ENCODE measurements around the gene CSKMT.
"Not testable (repeated sequence)": the region's sequence is repeated elsewhere in the genome, so short reads cannot be mapped to it uniquely, and the experiment has no call there.

The CSKMT gene

DNA sequence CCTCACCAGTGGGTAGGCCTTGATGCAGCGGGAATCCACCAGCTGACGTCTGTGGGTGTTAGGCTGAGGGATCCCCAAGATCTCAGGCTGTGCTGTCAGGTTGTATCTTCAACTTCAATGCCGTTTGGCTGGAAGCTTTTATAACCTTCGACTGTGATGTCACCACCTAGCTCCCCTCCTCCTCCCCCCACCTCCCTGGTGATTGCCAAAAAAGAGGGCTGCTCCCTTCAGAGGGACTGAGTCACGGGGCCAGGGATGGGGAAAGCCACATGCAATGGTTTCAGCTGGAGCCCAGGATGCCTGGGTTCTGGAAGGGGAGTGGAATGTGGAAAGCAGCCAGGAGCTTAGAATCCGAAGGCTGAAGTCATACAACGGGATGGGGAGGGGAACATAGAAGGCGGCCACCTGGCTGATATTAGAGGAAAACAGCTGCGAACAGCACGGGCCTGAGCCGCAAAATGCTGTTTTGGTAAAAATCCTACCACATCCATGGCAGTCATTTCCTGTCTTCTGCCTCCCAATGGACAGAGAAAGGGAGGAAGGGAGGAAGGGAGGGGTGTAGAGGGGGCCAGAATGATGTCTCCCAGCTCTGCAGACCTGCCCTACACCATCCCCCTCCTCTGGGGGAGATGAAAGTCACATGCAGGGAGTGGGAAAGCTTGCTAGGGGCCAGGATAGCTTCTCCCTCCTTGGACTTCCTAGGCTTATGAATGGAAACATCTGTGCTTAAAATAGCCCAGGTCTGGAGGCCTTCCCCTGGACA is 24.5 kb downstream of the CSKMT start, which contains the start of gene LRRN4CL:
Gene LRRN4CL (minus strand): TSS at position 110 of the 763 bp plus-strand sequence. CDS start 1,022 bp downstream, outside the sequence.
- no peak for DNase-seq (ENCODE audit: low spot score)

DNA sequence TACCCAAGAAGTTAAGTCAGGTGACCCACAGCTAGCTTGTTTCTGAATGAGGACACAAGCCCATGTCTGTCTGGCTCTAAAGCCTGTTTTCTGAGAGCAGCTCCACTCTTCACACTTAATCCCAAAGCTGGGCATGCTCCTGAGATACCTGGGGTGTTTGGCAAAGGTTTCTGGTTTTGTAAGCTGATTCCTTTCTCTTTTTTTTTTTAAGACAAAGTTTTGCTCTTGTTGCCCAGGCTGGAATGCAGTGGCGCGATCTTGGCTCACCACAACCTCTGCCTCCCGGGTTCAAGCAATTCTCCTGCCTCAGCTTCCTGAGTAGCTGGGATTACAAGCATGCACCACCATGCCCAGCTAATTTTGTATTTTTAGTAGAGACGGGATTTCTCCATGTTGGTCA is 28.5 kb downstream of the CSKMT start:
- not testable (repeated sequence) for DNase-seq (ENCODE audit: low spot score)

DNA sequence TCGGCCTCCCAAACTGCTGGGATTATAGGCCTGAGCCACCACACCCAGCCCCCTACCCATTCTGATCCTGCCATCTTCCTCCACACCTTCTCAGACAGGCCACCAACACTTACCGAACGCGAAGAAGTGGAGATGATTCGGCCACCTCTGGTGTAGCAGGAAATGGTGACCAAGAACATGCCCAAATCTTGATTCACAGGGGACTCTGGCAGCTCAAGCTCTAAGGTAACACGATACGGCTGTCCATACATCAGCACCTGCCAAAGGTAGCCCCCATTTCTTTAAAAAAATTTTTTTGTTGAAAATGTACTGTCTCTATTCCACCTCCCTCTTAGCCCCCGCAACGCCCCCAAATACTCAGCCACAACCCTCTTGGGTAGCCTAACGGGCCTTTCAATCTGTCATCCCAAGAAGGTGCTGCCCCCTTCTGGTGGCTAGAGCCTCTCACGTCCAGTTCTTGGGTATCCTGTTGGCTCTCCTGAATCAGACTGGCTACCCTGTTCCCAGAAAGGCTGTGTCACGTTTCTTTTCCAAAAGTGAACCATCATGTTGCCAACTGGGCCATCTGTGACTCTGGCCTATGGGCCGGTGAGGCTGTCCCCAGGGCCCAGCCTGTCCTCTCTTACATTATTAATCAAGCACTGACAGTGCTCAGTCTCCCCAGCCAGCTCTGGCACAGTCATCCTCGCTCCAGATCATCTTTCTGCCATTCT is 29.5 kb downstream of the CSKMT start:
- peak; percentile 83 for DNase-seq (ENCODE audit: low spot score)

DNA sequence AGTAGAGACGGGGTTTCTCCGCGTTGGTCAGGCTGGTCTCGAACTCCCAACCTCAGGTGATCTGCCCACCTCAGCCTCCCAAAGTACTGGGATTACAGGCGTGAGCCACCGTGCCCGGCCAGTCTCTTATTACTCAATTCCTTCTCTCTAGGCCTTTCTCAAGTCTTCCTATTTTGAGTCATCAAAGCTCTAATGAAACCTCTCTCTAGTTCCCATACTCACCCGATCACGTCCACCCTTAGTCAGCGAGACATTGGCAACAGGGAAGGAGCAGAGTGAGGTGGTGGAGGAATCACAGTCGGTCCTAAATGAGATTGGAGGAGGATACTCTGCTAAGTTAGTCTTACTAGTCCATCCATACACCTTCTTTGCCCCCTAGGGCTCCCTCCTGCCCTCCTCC is 37.1 kb downstream of the CSKMT start:
- no peak for DNase-seq (ENCODE audit: low spot score)

DNA sequence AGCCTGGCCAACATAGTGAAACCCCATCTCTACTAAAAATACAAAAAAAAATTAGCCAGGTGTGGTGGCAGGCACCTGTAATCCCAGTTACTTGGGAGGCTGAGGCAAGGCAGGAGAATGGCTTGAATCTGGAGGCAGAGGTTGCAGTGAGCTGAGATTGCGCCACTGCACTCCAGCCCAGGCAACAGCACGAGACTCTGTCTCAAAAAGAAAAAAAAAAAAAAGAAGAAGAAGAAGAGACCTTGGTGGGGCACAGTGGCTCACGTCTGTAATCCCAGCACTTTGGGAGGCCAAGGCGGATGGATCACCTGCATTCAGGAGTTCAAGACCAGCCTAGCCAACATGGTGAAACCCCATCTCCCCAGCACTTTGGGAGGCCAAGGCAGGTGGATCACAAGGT is 38.8 kb downstream of the CSKMT start:
- DNase-seq (ENCODE audit: low spot score): not testable (repeated sequence)

DNA sequence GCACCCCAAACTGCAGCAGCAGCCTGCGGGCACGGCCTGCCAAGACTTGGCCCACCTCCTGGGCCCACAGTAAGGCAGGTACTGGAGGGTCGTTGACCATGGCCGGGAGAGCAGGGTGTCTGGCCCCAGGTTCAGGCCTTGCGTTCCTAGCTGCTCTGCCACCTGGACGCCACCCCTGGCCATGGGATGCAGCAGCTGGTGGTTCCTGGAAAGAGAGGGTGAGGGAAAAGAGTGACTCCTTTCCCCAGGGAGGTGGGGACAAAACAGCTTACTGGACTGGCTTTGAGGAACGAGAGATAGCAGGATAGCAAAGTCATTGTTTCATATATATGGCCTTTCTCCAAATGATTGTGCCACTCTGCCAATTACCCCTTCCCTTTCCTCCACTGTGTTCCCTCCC is 40.3 kb downstream of the CSKMT start:
- DNase-seq (ENCODE audit: low spot score): no peak

DNA sequence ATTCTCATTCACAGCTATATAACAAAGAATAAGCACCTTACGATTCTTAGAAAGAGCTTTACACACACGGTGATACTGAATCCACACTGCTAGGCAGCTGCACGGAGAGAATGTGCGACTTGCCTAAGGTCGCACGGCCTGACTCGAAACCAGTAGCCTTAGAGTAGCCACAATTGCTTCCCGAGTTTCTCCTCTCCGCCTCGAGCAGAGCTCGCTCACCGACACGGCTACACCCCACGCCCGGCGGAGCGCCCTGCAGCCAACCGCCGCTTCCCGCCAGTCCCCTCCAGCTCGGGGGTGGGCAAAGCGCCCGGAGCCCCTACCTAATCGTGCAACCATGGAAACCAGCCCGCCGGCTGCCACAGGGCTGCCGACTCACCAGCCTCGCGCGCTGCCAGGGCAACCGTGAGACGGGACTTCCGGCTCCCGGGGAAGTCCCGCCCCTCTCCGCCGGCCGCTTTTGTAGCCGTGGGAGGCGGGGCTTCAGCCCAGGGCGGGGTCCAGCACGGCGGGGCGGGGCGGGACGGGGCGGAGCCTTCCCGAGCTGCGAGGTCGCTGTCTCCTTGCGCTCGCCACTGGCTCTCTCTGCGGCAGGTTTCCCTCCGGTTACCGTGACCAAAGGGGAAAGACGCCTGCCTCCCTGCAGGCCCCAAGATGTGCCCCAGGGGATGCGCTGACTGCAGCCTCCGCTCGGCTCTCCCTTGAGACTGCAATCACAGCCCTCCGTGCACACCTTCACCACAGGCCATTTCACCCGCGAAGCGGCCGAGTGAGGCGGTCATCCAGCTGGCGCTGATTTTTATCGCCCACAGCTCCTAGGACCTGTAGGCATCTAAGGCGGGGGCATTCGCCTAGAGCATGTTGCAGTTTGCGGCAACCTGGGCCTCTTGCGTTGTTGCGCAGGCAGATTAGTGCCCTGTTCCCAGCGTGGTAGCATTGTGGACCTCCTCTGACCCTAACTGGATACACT is 41.1 kb downstream of the CSKMT start:
- peak; percentile 94 for DNase-seq (ENCODE audit: low spot score)

DNA sequence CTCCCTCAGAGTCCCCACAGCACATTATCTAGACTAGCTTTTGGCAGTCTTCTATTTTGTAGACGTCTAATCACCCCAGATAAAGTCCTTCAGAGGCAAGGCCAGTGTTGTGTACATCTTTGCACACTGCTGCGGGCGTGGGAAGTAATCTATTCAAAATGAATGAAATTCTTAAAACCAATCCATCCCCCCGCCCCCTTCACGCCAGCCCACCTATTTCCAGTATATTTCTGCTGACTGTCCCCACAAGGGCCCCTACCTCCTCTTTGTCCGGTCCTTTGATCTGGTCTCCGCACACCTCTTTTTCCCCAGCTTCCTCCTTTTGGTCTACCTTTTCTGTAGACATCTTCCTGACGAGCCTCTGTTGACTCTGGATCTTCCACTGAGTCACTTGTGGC is 41.7 kb downstream of the CSKMT start:
- DNase-seq (ENCODE audit: low spot score): no peak

DNA sequence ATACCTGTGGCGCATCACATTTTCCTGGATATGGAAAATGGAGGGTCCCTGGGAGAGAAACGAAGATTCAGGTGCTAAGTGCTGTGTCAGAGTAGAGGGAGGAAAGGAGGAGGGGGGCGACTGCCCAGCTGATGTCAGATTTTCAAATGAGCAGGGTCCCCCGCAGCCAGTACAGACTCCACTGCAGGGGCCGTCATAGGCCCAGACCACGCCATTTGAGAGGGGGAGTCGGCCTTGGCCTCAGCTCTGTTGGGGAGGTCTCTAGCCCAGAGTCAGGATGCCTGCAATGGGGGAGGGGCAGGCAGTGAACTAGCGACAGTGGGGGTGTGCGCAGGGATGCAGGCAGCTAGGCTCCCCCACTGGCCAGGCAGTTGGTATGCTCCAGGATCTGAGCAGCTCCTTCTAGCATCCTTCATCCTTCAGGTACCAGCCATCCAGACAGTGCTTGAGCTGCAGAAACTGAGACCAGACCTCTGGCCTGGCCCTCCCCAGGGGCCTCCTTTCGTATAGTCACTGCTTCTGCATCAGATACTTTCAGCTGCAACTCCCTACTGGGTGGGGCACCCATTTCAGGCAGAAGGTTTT is 42.3 kb downstream of the CSKMT start, which contains the start of the genes BSCL2 and GNG3:
Gene BSCL2 (minus strand): TSS at position 148 of the 585 bp plus-strand sequence. CDS start 229 bp downstream, outside the sequence.
Gene GNG3 (plus strand): TSS at position 400 of the 585 bp plus-strand sequence. CDS start 620 bp downstream, outside the sequence.
- no peak for DNase-seq (ENCODE audit: low spot score)

DNA sequence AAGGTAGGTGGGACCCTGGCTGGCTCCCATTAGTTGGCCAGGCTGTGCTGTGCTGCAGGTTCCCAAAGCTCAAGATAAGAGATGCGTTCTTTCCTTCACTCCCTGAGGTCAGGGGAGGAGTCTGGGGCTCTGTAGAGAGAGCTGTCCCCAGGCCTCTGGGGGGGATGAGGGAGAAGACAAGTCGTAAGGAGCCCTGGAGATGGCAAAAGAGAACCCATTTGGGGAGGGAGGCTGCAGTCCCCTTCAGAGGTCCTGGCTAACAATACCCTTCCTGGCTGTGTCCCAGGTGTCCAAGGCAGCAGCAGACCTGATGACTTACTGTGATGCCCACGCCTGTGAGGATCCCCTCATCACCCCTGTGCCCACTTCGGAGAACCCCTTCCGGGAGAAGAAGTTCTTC is 43.3 kb downstream of the CSKMT start:
- no peak for DNase-seq (ENCODE audit: low spot score)

DNA sequence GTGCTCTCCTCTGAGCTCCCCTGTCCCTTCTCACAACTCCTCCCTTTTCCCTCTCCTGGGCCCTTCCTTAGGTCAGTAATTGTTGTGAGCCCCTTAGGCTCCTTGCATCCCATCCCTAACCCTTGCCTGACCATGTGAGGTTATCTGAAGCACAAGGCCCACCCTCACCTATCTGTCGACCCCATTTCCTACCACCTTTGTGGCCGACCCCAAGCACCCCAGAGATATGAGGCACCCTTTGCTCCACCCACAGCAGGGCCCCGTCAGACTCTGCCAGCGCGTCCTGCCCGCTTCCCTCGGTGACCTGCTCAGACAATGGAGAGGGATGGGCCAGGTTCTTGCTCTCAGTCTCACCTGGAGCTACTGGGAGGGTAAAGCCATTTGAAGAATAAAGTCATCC is 43.7 kb downstream of the CSKMT start:
- DNase-seq (ENCODE audit: low spot score): peak; percentile 54

DNA sequence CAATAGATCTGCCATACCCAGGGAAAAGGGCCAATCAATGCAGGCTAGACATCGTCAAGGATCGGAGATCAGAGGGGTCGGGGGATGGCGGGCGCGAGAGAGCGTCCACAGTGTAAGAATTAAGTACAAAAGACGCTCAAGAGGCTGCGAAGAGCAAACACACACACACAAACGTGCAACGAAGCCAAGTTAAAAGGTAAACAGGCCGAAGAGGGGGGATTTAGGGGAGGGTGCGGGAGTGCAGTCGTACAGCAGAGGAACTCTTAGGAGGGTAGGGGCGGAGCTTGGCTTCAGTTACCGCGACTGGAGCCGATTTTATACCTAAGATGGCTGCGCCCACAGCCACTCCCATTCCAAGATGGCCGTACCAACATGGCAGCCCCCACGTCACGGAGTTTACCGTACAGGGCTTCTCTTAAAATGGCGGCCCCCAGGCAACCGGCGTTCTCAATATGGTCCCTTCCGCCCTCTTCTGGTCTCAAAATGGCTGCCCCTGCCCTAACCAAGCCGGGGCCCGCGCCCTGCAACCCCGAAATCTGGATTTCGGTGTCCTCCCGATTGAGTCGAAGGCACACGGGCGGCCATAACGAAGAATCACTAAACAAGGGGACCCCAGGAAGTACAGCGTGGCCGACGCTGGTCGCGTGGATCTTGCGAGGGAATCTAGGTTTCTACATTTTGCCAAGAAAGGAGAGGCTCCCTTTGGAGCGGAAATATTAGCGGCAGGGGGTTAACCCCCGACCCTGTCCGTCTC is 44.3 kb downstream of the CSKMT start:
- peak; percentile 98 for DNase-seq (ENCODE audit: low spot score)

DNA sequence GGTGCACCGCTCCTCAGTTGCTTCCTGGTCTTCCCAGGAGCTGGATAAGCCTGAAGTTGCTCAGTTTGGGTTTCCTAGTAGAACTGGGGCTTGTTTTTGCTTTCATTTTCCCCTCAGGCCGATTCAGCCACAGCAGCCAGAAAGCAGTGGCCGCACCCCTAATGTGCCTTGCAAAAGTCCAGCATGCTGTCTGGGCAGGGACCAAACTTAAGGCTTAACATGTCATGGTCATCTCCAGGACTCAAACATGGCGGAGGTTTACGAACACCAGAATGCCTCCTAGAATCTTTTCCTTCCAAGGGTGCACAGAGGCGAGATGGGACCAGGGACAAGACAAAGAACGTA is 44.9 kb downstream of the CSKMT start:
- DNase-seq (ENCODE audit: low spot score): no peak

DNA sequence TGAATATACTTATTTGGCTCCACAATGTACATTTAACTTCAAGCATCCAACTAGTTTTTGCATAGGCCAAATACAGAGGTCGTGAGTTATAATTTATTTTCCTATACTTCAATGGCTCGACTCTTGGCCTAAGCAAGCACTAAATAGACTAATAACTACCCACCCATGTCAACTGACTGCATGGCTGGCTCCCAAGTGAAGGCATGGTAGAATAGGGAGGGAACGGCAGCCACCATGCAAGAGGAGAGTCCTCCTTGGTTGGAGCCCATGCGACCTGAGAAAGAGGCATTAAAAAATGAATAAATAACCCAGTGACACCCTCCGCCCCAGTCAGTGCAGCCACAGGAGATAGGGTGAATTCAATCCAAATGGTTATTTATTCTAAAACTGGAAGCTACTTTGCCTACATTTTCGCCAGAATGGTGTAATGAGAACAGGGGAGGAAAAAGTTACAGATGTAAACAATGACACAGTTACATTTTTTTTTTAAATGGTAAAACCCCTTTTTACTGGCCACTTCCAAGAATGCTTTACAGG is 47.2 kb downstream of the CSKMT start:
- no peak for DNase-seq (ENCODE audit: low spot score)

DNA sequence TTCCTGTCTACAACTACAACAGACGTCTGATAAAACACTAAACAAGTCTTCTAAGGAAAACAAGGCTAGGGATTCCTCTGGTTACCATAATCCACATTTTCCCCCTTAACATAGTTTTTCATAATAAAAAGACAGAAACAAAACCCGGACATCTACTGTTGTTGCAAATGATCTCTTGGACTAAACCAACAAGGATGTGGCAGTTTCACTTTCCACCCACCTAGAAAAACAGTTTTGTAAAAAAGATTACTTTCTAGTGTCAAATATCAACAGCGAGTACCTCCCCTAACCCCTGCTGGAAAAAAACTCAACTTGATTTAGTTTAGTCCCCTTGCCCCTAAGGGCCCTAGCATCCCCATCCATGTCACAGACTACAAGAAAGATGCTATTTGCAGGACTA is 47.7 kb downstream of the CSKMT start:
- DNase-seq (ENCODE audit: low spot score): peak; percentile 21

DNA sequence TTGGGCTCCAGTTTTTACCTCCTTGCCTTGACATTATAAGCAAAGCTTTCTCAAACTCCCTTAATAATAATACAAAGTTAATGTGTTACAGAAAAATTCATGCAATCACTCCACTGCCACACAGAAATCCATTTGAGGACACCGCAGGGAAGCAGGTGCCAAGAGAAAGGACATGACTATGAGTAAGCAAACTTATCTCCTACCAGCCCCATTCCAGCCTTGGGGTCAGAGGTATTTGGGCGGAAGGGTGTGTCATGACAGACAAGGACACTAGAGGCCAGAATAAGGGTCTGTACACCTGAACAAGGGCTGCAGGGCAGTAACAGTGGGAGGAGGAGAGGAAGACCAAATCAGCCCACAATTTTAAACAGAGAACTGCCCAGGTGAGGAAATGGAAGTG is 48.2 kb downstream of the CSKMT start:
- no peak for DNase-seq (ENCODE audit: low spot score)

DNA sequence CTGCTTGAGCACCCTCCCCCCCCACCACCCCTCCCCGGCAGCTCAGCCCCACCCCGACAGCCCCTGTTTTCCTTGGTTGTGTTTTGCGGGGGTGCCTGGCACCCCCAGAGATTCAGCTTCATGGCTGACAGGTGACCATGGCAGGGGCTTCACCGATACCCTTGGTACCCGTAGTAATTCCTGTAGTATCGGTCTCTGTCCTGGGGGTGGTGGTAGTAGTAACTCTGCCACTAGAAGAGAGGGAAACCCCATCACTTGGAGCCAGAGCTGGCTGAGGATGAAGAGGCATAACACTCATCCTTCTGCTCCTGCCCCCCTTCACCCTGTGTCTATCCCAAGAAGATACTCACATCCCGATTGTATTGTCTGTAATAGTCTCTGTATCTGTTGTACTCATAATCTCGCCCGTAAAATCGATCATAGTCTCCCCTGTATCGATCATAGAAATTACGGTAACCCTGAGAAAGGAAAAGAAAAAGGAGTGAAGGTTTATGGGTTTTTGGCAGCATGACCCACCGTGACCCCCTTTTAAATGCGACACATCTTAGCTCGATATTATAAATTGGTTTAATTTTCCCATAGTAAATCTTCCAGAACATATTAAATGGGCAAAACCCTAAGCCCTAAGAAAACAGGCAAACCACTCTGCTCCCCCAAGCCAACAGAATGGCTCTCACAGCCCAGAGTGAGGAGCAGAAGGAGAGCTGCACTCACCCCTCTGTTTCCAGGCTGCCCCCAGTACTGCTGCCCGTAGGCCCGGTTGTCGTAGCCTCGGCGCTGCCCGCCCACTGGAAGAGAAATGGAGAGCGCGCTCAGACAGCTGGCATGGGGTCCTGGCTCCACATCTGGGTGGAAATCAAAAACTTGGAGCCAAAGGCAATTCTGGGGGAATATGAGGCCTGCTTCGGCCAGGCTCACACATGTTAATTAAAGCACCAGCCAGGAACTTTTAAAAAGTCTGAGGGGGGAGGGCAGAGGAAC is 50.3 kb downstream of the CSKMT start:
- no peak for DNase-seq (ENCODE audit: low spot score)

DNA sequence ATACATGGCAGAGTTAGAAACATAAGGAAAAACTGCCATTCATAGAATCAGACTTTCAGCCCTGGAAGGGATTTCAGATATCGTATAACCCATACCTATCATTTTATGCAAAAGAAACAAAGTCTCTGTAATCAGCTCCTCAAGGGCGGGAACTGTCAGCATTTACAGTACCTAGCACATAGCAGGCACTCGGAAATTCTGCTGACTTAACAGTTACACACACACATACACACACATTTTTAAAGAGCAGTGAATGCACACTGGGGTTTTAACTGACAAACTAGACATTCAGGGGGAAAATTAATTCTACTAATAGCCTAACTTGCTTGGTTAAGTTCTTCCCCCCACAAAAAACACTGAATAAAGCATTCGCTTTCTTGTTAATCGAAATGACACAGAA is 51.1 kb downstream of the CSKMT start:
- DNase-seq (ENCODE audit: low spot score): no peak

DNA sequence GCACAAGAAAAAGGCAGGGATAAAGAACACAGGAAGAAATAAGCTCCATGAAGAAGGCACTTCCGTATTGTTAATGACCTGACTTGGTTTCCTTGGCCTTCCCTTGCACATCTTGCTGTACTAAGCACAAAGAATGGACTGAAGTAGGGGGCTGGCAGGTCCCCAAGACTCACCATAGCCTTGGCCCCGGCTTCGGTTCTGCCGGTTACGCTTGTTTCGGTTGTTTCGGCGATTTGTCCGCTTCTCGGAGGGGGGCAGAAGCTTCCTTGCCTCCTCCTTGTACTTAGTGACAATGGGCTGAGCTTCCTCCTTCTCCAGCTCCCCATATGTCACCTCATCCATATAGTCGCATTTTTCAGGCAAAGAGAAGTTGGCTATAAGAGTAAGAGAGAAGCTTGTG is 51.7 kb downstream of the CSKMT start:
- DNase-seq (ENCODE audit: low spot score): no peak

Measured in CD4-positive, alpha-beta T cell treated with Interleukin-2 at 100 ng/mL for 4 hours (primary cell).